ENCODE measurements around the gene HCFC2. TPM values are rescaled to one million over a fixed set of nuclear protein-coding genes. Genes with fewer than 3 reads are reported as not detected.

HCFC2 gene
- total RNA-seq, 1 donor from 2014 or later = 10.3 TPM

GRCh38 chr12:104095289-104095688 lies 31.0 kb downstream of the HCFC2 start:
- TF ChIP-seq CTCF (IDR thresholded peaks at IDR 0.05; ENCODE audit: insufficient read depth, low read depth, low read length) = no peak
- no peak for TF ChIP-seq EZH2 (IDR thresholded peaks at IDR 0.05; ENCODE audit: insufficient read depth, low read length)

GRCh38 chr12:104097954-104098353 lies 33.6 kb downstream of the HCFC2 start:
- no peaks in the 10 kb centered on the region for H3K79me2 ChIP-seq (ENCODE audit: insufficient read depth, low read length)
- FAIRE-seq = no peak
- H3K4me3 Mint-ChIP-seq (ENCODE audit: unreplicated experiment) = no peak overlapping the region

More at GRCh38 chr12:104095289-104095688, 31.0 kb downstream of the HCFC2 start:
- H3K9me3 ChIP-seq (ENCODE audit: insufficient read depth, low read depth, low read length) = no peaks in the 10 kb centered on the region
- DNase-seq (ENCODE audit: low read depth) (no peak), FAIRE-seq (no peak)
- peaks cover 27% of the 10 kb centered on the region for H3K36me3 ChIP-seq (ENCODE audit: insufficient read depth, low read length)
- Mint-ChIP-seq H3K4me1 (ENCODE audit: low read depth, unreplicated experiment) (no peaks in the 10 kb centered on the region), H3K9me3 (ENCODE audit: unreplicated experiment) (peaks cover 3% of the 10 kb centered on the region), H3K27ac (ENCODE audit: unreplicated experiment) (no peak overlapping the region), H3K4me3 (ENCODE audit: unreplicated experiment) (no peak overlapping the region), H3K36me3 (ENCODE audit: low read depth, unreplicated experiment) (peaks cover 17% of the 10 kb centered on the region), H3K27me3 (ENCODE audit: low read depth, unreplicated experiment) (no peaks in the 10 kb centered on the region)
- H3K4me1 ChIP-seq (ENCODE audit: insufficient read depth, low read length) = peaks cover 4% of the 10 kb centered on the region
- no peak overlapping the region for H3K4me2 ChIP-seq (ENCODE audit: low read length)
- no peak overlapping the region for H3K9ac ChIP-seq (ENCODE audit: low read length)
- no peaks in the 10 kb centered on the region for H3K79me2 ChIP-seq (ENCODE audit: insufficient read depth, low read length)
- H3K27ac ChIP-seq (ENCODE audit: low read depth, low read length) = no peak overlapping the region
- H2AFZ ChIP-seq (ENCODE audit: low read depth, low read length) = no peak overlapping the region
- H3K27me3 ChIP-seq (ENCODE audit: insufficient read depth, low read length) = no peaks in the 10 kb centered on the region
- H4K20me1 ChIP-seq (ENCODE audit: insufficient read depth, low read length) = no peaks in the 10 kb centered on the region
- H3K4me3 ChIP-seq (ENCODE audit: insufficient read depth, low read depth, low read length) = no peak overlapping the region

More at GRCh38 chr12:104097954-104098353, 33.6 kb downstream of the HCFC2 start:
- Histone ChIP-seq H3K27me3 (ENCODE audit: insufficient read depth, low read length) (no peaks in the 10 kb centered on the region), H4K20me1 (ENCODE audit: insufficient read depth, low read length) (no peaks in the 10 kb centered on the region), H3K4me1 (ENCODE audit: insufficient read depth, low read length) (peaks cover 4% of the 10 kb centered on the region), H3K4me2 (ENCODE audit: low read length) (no peak overlapping the region), H3K27ac (ENCODE audit: low read depth, low read length) (no peak overlapping the region), H3K9ac (ENCODE audit: low read length) (no peak overlapping the region), H3K4me3 (ENCODE audit: insufficient read depth, low read depth, low read length) (no peak overlapping the region), H3K36me3 (ENCODE audit: insufficient read depth, low read length) (peaks cover 26% of the 10 kb centered on the region), H2AFZ (ENCODE audit: low read depth, low read length) (no peak overlapping the region), H3K9me3 (ENCODE audit: insufficient read depth, low read depth, low read length) (no peaks in the 10 kb centered on the region)
- no peak overlapping the region for H3K27ac Mint-ChIP-seq (ENCODE audit: unreplicated experiment)
- H3K4me1 Mint-ChIP-seq (ENCODE audit: low read depth, unreplicated experiment) = no peaks in the 10 kb centered on the region
- H3K27me3 Mint-ChIP-seq (ENCODE audit: low read depth, unreplicated experiment) = no peaks in the 10 kb centered on the region
- DNase-seq (ENCODE audit: low read depth) = no peak
- peaks cover 13% of the 10 kb centered on the region for H3K36me3 Mint-ChIP-seq (ENCODE audit: low read depth, unreplicated experiment)
- TF ChIP-seq CTCF (IDR thresholded peaks at IDR 0.05; ENCODE audit: insufficient read depth, low read depth, low read length) (no peak), EZH2 (IDR thresholded peaks at IDR 0.05; ENCODE audit: insufficient read depth, low read length) (no peak)
- peaks cover 3% of the 10 kb centered on the region for H3K9me3 Mint-ChIP-seq (ENCODE audit: unreplicated experiment)

All from astrocyte (in vitro differentiated cells and primary cell).